ENCODE results near the gene DPY19L3. TPM values are rescaled to one million over a fixed set of nuclear protein-coding genes. Genes with fewer than 3 reads are reported as not detected.
A peak's percentile ranks its signal among the peaks of the same experiment; 100 is the strongest.
"Not testable (repeated sequence)": the region's sequence is repeated elsewhere in the genome, so short reads cannot be mapped to it uniquely, and the experiment has no call there.

Gene DPY19L3
- total RNA-seq (2014; rRNA removed; shearing (Covaris generic)): 8.5 and 20.7 TPM in 2 replicates

- DNase-seq (ENCODE audit: low read depth): peak; percentile 96
Measured at GRCh38 chr19:32405431-32406160, at the start of gene DPY19L3. Gene DPY19L3, plus strand, starts transcription at chr19:32405770. Its CDS starts 2,484 bp downstream, at chr19:32408254.

- DNase-seq (ENCODE audit: low read depth): no peak
Measured at GRCh38 chr19:32357720-32358119, 47.9 kb upstream of the DPY19L3 start.

- no peak for DNase-seq (ENCODE audit: low read depth)
Measured at GRCh38 chr19:32358321-32358720, 47.2 kb upstream of the DPY19L3 start.

GRCh38 chr19:32359581-32359980 lies 46.0 kb upstream of the DPY19L3 start:
- DNase-seq (ENCODE audit: low read depth): no peak

GRCh38 chr19:32361574-32362317 lies 43.8 kb upstream of the DPY19L3 start:
- no peak for DNase-seq (ENCODE audit: low read depth)

GRCh38 chr19:32362318-32362691 lies 43.3 kb upstream of the DPY19L3 start:
- DNase-seq (ENCODE audit: low read depth): no peak

GRCh38 chr19:32363175-32363574 lies 42.4 kb upstream of the DPY19L3 start:
- DNase-seq (ENCODE audit: low read depth): no peak

GRCh38 chr19:32363632-32364031 lies 41.9 kb upstream of the DPY19L3 start:
- DNase-seq (ENCODE audit: low read depth): no peak

- no peak for DNase-seq (ENCODE audit: low read depth)
Measured at GRCh38 chr19:32364040-32364439, 41.5 kb upstream of the DPY19L3 start.

- DNase-seq (ENCODE audit: low read depth): no peak
Measured at GRCh38 chr19:32367063-32367462, 38.5 kb upstream of the DPY19L3 start.

GRCh38 chr19:32367948-32368536 lies 37.5 kb upstream of the DPY19L3 start:
- DNase-seq (ENCODE audit: low read depth): no peak

GRCh38 chr19:32368787-32369186 lies 36.8 kb upstream of the DPY19L3 start:
- DNase-seq (ENCODE audit: low read depth): no peak

- peak; percentile 29 for DNase-seq (ENCODE audit: low read depth)
Measured at GRCh38 chr19:32372726-32373517, 32.6 kb upstream of the DPY19L3 start.

GRCh38 chr19:32373585-32374295 lies 31.8 kb upstream of the DPY19L3 start:
- DNase-seq (ENCODE audit: low read depth): peak; percentile 97

GRCh38 chr19:32374362-32374761 lies 31.2 kb upstream of the DPY19L3 start:
- not testable (repeated sequence) for DNase-seq (ENCODE audit: low read depth)

- DNase-seq (ENCODE audit: low read depth): peak; percentile 4
Measured at GRCh38 chr19:32377088-32377487, 28.5 kb upstream of the DPY19L3 start.

- no peak for DNase-seq (ENCODE audit: low read depth)
Measured at GRCh38 chr19:32380269-32380668, 25.3 kb upstream of the DPY19L3 start.

- DNase-seq (ENCODE audit: low read depth): peak; percentile 76
Measured at GRCh38 chr19:32387701-32388392, 17.7 kb upstream of the DPY19L3 start.

- no peak for DNase-seq (ENCODE audit: low read depth)
Measured at GRCh38 chr19:32388393-32388855, 17.1 kb upstream of the DPY19L3 start.

- no peak for DNase-seq (ENCODE audit: low read depth)
Measured at GRCh38 chr19:32392901-32393300, 12.7 kb upstream of the DPY19L3 start.

Measured in Daoy (cell line).